ENCODE results near the gene GNB1.
"Not testable (repeated sequence)": the region's sequence is repeated elsewhere in the genome, so short reads cannot be mapped to it uniquely, and the experiment has no call there.

Gene GNB1

DNA sequence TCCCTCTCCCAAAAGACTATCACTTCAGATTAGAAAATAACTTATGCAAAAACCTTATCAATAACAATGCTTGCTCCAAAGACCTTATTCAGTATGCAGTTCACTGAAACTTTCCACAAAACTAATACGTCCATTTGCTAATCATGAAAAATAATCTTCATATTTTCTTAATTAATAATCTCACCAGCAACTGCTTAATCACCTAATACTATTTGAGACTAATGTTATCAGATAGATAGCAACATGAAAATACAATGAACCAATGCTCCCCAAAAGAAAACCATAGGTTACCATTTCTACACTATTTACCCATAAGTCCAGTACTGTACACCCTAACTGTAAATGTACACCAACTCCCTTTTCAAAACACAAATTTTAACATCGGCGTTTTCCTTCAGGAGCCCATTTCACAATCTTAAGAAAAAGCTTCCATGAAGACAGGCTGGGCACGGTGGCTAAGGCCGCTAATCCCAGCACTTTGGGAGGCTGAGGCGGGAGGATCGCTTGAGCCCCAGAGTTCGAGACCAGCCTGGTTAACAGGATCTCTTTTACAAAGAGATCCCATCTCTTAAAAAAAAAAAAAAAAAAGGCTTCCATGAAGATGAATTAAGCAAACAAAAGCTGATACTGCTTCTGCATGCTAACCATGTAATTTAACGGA lies 1.7 kb downstream of the GNB1 start:
- no peak for DNase-seq

- not testable (repeated sequence) for DNase-seq
These were observed 7.0 kb downstream of the GNB1 start for GRCh38 chr1:1883890-1884289.

DNA sequence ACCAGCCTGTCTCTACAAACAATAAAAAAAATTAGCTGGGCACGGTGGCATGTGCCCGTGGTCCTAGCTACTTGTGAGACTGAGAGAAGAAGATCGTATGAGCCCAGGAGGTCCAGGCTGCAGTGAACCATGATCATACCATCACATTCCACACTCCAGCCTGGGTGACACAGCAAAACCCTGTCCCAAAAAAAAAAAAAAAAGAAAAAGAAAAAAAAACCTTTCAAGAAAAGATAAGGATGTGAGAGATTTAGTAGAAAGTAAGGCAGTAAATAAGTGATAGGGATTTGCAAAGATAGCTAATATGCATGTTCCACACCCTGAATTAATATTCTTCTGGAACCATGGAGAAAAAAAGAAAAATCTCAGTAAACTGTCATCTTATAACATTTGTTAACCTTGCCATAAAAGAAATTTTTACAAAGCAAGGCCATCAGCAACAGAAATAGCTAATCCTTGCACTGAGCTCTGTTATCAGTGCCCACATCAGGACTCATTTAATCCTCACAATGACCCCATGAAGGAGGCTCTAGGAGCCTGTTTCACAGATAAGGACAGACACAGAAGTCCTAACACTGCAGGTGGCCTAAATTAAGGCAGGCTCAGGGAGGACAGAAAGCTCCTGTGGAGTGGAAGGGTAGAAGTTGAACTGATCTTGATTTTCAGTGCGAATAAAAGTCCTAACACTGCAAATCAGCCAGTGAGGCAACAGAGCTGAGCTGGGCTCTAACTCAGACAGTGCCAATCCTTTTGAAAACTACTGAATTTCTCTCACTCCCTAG lies 7.6 kb downstream of the GNB1 start:
- no peak for DNase-seq

DNA sequence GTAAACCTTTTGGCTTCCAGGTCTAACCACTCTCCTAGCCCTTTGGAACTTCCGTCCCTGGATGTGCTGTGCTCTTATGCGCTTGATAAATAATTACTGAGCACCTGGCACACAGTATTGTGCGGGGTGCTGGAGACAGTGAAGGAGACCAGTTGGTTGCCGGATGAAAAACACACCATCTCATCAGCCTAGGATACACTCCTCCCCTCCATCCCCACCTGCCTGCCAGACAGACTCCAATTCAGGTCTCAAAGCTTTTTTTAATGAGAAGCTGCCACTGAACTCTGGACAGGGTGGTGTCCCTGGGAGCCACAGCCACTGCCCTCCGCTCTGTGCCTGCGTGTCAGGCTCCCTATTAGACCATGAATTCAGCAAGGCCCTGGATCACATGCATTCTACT lies 9.2 kb downstream of the GNB1 start:
- DNase-seq = no peak

DNA sequence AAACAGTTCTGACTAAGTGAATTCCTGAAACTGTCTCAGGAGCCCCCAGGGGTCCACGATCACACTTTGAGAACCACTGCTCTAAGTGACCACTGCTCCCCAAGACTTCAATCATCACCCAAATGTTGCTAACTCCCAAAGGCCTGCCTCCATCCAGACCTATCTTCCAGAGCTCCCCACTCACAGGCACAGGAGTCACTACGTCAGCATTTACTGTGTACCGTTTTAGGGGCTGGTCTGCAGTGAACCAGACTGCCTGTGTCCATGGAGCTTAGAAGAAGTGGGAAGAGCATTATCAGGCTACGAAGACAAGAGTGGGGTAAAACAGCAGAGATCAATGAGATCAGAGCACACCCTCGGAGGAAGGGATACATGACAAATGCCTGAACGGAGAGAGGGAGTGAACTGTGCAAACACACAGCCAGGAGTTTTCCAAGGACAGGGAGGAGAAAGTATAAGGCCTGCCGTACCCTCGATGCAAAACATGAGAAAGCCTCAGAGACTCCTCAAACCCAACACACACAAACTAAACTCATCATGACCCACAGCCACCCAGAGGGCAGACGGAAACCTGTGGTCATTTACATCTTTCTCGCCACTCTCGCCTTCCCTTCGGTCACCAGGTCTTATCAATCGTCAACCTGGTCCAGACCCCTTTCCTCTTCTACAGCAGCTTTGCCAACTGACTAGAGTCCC lies 10.1 kb downstream of the GNB1 start:
- DNase-seq = no peak

DNA sequence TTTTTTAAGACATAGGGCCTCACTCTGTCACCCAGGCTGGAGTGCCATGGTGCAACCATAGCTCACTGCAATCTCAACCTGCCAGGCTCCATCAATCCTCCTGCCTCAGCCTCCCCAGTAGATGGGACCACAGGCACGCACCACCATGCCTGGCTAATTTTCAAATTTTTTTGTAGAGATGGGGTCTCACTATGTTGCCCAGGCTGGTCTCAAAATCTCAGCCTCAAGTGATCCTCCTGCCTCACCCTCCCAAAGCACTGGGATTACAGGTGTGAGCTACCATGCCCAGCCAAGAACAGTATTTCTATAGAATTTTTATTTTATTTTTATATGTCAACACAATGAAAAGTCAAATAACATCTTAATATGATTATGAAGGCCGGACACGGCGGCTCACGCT lies 10.9 kb downstream of the GNB1 start:
- DNase-seq = no peak

DNA sequence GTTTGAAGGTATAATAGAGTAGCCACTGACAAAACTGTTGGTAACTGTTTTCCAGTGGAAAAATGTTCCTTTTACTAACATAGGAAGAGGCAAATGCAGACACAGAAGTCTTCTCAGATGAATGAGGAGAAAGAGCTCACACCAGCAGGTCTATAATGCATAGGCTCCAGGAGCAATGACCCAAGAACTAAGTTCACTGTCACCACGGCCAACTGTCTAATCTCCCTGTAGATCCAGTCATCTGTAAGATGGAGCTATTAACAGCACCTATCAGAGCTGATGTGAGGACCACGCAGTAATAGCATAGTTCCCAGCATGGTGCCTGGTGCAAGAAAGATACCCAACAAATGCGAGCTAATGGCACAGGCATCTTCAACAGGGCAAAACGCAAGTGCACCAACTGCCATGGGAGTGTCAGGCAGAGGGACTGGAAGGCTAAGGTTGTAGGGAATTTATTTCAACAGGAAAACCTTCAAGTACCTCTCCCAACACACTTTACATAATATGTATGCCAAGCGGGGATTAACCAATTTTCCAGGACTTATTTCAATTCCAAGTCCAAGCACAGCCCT lies 12.9 kb downstream of the GNB1 start:
- DNase-seq = no peak

- no peak for DNase-seq
These were observed 14.5 kb downstream of the GNB1 start for GRCh38 chr1:1876335-1876930.

DNA sequence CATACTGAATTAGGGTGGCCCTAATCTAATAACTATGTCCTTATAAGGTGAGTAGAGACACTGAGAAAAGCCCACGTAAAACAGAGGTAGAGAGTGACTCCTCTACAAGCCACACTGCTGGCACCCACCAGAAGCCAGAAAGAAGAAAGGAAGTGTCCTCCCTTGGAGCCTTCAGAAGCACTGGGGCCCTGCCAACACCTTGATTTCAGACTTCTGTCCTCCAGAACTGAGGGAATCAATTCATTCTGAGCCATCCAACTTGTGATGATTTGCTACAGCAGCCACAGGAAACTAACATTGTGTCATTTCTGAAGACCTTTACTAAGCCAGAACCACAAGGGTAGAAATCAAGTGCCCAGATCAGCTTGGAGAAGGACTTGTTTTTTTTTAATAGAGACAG lies 15.0 kb downstream of the GNB1 start:
- no peak for DNase-seq

GRCh38 chr1:1874901-1875300 lies 16.0 kb downstream of the GNB1 start:
- no peak for DNase-seq

DNA sequence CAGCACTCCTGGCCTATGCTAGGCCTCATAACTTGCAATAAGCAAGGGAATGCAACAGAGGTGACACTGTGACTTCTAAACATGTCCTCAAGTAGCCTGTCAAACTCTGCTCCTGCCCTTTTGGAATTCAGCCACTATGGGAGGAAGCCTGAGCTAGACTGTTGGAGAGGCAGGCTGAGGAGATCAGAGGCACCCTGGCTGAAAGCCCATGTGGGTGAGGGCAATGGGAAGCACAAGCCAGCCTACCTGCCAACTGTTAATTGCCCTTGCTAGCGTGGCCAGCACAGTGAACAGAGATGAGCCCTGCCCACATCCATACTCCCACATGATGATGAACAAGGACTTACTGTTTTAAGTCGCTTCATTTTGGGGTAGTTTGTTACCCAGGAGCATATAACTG lies 17.7 kb downstream of the GNB1 start:
- DNase-seq = peak; percentile 10

- DNase-seq = peak; percentile 1
These were observed 18.4 kb downstream of the GNB1 start for GRCh38 chr1:1872329-1872994.

DNA sequence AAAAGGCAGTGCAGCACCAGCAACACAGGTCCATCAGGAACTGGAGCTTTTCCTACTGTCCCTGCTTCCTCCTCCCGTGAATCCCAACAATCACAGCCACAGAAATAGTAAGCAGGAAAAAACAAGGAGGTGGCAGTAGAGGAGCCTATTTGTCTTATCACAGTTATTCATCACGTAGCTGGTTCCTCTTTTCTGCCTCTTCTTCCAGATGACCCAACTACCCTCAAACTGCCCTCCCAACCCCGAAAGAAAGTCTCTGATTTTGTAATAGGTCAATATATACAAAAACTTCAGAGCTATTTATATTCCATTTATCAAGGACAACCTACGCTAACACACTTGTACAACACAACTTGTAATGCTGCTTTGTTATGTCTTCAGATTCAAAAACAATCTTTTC lies 21.4 kb downstream of the GNB1 start:
- peak; percentile 9 for DNase-seq

GRCh38 chr1:1867164-1867563 lies 23.7 kb downstream of the GNB1 start:
- peak; percentile 0 for DNase-seq

GRCh38 chr1:1862905-1863547 lies 27.9 kb downstream of the GNB1 start:
- DNase-seq = peak; percentile 2

DNA sequence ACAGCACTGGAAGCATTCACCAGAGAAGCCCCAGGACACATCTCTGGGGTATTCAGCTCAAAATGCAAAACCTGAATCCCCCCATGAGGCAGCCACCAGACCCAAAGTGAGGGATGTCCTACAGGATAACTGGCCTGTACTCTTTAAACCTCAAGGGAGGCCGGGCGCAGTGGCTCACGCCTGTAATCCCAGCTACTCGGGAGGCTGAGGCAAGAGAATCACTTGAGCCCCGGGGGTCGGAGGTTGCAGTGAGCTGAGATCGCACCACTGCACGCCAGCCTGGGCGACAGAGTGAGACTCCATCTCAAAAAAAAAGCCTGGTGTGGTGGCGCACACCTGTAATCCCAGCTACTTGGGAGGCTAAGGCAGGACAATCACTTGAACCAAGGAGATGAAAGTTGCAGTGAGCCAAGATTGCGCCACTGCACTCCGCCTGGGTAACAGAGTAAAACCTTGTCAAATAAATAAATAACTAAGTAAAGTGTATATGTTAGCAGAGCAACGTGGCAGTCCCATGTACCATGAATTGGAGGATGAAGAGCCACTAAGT lies 29.1 kb downstream of the GNB1 start:
- DNase-seq = not testable (repeated sequence)

GRCh38 chr1:1861339-1861730 lies 29.6 kb downstream of the GNB1 start:
- no peak for DNase-seq

- DNase-seq = not testable (repeated sequence)
These were observed 30.8 kb downstream of the GNB1 start for GRCh38 chr1:1859970-1860697.

DNA sequence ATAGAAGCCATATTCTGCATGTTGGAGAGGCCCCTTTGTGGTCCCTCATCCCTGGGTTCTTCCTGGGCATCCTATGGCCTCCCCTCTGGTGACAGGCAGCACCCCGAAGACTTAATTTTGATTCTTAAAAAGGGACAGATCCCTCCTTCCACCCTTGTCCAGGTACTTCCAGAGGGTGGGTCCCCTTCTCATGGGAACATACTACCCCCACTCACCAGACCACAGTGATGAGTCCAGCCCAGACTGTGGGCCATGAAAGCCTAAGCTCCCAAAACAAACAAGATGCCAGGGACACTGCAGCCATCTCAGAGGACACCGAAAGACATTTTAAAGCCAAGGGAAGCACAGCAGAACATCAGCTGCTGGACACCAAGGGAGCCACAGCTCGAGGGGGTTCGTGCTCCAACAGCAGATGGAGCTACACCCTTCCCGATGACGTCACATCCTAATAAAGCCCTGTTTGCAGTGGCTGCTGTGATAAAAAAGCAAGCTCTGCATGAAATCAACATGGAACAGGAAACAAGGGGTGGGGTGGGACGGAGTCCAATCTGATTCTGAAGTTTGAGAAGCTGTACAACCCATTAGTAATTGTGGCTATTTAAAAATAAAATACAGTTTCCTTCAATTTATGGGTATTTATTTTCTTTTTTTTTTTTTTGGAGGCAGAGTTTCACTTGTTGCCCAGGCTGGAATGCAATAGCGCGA lies 32.4 kb downstream of the GNB1 start:
- peak; percentile 45 for DNase-seq

GRCh38 chr1:1857096-1857703 lies 33.7 kb downstream of the GNB1 start:
- DNase-seq = no peak
